ENCODE measurements around the gene ZNF317. TPM values are rescaled to one million over a fixed set of nuclear protein-coding genes. Genes with fewer than 3 reads are reported as not detected.

ZNF317 gene
- total RNA-seq, 1 donor from 2014 or later = 11.6 TPM

GRCh38 chr19:9126900-9127405 lies 13.2 kb upstream of the ZNF317 start, which contains the start of gene OR7G3:
TSS of gene OR7G3 (minus strand) at chr19:9126950. CDS start at chr19:9126950, 0 bp downstream.
- H3K27me3 ChIP-seq (ENCODE audit: control insufficient read depth, insufficient read depth, low read length) = no peaks in the 10 kb centered on the region
- H3K4me3 ChIP-seq (ENCODE audit: low read depth, low read length) = no peak within 1 kb of the TSS
- no peaks in the 10 kb centered on the region for H3K36me3 ChIP-seq (ENCODE audit: control insufficient read depth, insufficient read depth, low read length)
- TF ChIP-seq CTCF (IDR thresholded peaks at IDR 0.05; ENCODE audit: insufficient read depth, low read length, severe bottlenecking) = no peak
- FAIRE-seq (no peak), DNase-seq (ENCODE audit: low read depth) (no peak)

GRCh38 chr19:9128171-9128570 lies 12.0 kb upstream of the ZNF317 start:
- FAIRE-seq = no peak
- no peaks in the 10 kb centered on the region for H3K27me3 ChIP-seq (ENCODE audit: control insufficient read depth, insufficient read depth, low read length)
- no peak overlapping the region for H3K4me3 ChIP-seq (ENCODE audit: low read depth, low read length)
- H3K36me3 ChIP-seq (ENCODE audit: control insufficient read depth, insufficient read depth, low read length) = no peaks in the 10 kb centered on the region
- DNase-seq (ENCODE audit: low read depth) = peak; percentile 58
- no peak for TF ChIP-seq CTCF (IDR thresholded peaks at IDR 0.05; ENCODE audit: insufficient read depth, low read length, severe bottlenecking)

- Histone ChIP-seq H3K4me3 (ENCODE audit: low read depth, low read length) (no peak overlapping the region), H3K27me3 (ENCODE audit: control insufficient read depth, insufficient read depth, low read length) (no peaks in the 10 kb centered on the region), H3K36me3 (ENCODE audit: control insufficient read depth, insufficient read depth, low read length) (no peaks in the 10 kb centered on the region)
- TF ChIP-seq CTCF (IDR thresholded peaks at IDR 0.05; ENCODE audit: insufficient read depth, low read length, severe bottlenecking) = no peak
- FAIRE-seq (no peak), DNase-seq (ENCODE audit: low read depth) (no peak)
Observed at GRCh38 chr19:9130965-9131364, 9.2 kb upstream of the ZNF317 start.

- Histone ChIP-seq H3K4me3 (ENCODE audit: low read depth, low read length) (no peak overlapping the region), H3K36me3 (ENCODE audit: control insufficient read depth, insufficient read depth, low read length) (no peaks in the 10 kb centered on the region), H3K27me3 (ENCODE audit: control insufficient read depth, insufficient read depth, low read length) (no peaks in the 10 kb centered on the region)
- DNase-seq (ENCODE audit: low read depth) (no peak), FAIRE-seq (no peak)
- no peak for TF ChIP-seq CTCF (IDR thresholded peaks at IDR 0.05; ENCODE audit: insufficient read depth, low read length, severe bottlenecking)
Observed at GRCh38 chr19:9132422-9132821, 7.8 kb upstream of the ZNF317 start.

GRCh38 chr19:9139609-9140158 lies 513 bp upstream of the ZNF317 start:
- Histone ChIP-seq H3K27me3 (ENCODE audit: control insufficient read depth, insufficient read depth, low read length) (no peaks in the 10 kb centered on the region), H3K36me3 (ENCODE audit: control insufficient read depth, insufficient read depth, low read length) (no peaks in the 10 kb centered on the region), H3K4me3 (ENCODE audit: low read depth, low read length) (peak overlapping the region; percentile 81)
- FAIRE-seq (no peak), DNase-seq (ENCODE audit: low read depth) (no peak)
- no peak for TF ChIP-seq CTCF (IDR thresholded peaks at IDR 0.05; ENCODE audit: insufficient read depth, low read length, severe bottlenecking)

- DNase-seq (ENCODE audit: low read depth) (no peak), FAIRE-seq (no peak)
- Histone ChIP-seq H3K4me3 (ENCODE audit: low read depth, low read length) (no peak overlapping the region), H3K36me3 (ENCODE audit: control insufficient read depth, insufficient read depth, low read length) (peaks cover 3% of the 10 kb centered on the region), H3K27me3 (ENCODE audit: control insufficient read depth, insufficient read depth, low read length) (no peaks in the 10 kb centered on the region)
- TF ChIP-seq CTCF (IDR thresholded peaks at IDR 0.05; ENCODE audit: insufficient read depth, low read length, severe bottlenecking) = no peak
Observed at GRCh38 chr19:9144920-9145319, 4.7 kb downstream of the ZNF317 start.

Data from bronchial epithelial cell (primary cell).